ENCODE data around the gene RNF145.

RNF145 gene

DNA sequence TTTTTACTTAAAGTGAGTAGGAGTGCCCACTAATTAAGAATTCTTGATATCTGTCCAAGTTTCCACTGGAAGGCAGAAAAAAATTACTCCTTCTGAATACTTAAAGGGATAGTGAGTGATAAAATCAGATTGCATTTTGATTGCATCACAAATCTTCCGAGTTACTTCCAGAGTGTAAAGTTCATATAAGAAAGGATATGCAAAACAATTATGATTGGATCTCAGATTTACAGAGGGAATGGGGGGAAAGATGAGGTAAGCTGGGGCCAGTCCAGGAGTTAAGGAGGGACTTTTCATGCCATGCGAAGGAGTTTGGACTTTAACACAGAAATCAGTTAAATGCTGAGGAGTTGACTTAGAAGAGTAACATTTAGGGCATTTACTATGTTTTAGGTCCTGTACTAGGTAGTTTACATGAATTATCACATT lies 9.3 kb upstream of the RNF145 start:
- H3K4me3 ChIP-seq (ENCODE audit: insufficient read length, low read depth): no peak overlapping the region
- no peaks in the 10 kb centered on the region for H3K9me3 ChIP-seq (ENCODE audit: insufficient read depth, low read length)
- no peak overlapping the region for H3K9ac ChIP-seq (ENCODE audit: insufficient read length, low read depth)
- no peaks in the 10 kb centered on the region for H3K27me3 ChIP-seq (ENCODE audit: insufficient read depth, insufficient read length)
- H3K4me1 ChIP-seq (ENCODE audit: insufficient read depth, insufficient read length): no peaks in the 10 kb centered on the region
- no peak for DNase-seq (ENCODE audit: low read depth, low spot score)
- no peaks in the 10 kb centered on the region for H3K36me3 ChIP-seq (ENCODE audit: insufficient read depth, insufficient read length, low read length)
- TF ChIP-seq ZNF274 (IDR thresholded peaks at IDR 0.05; ENCODE audit: low read depth, low read length) (no peak), SUZ12 (IDR thresholded peaks at IDR 0.05; ENCODE audit: extremely low read depth, insufficient read depth, insufficient read length) (no peak), YY1 (IDR thresholded peaks at IDR 0.05; ENCODE audit: insufficient read depth, insufficient read length) (no peak)

DNA sequence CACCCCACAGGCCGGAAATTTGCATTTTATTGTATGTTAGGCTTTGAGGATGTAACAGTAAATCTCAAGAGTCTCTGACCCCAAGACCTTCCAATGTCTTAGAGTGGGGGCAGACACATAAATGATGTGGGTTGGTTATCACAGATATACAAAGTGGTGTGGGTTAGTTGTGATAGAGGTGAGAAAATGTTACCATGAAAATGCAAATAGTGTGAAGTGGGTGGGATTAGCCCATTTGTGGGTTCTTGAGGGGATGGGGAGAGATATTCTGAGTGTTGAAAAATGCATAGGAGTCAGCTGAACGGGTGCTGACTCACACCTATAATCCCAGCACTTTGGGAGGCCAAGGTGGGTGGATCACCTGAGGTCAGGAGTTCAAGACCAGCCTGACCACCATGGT lies 7.9 kb upstream of the RNF145 start:
- no peak for DNase-seq (ENCODE audit: low read depth, low spot score)
- Histone ChIP-seq H3K9ac (ENCODE audit: insufficient read length, low read depth) (no peak overlapping the region), H3K4me1 (ENCODE audit: insufficient read depth, insufficient read length) (no peaks in the 10 kb centered on the region), H3K27me3 (ENCODE audit: insufficient read depth, insufficient read length) (no peaks in the 10 kb centered on the region), H3K4me3 (ENCODE audit: insufficient read length, low read depth) (no peak overlapping the region), H3K9me3 (ENCODE audit: insufficient read depth, low read length) (no peaks in the 10 kb centered on the region), H3K36me3 (ENCODE audit: insufficient read depth, insufficient read length, low read length) (no peaks in the 10 kb centered on the region)
- TF ChIP-seq SUZ12 (IDR thresholded peaks at IDR 0.05; ENCODE audit: extremely low read depth, insufficient read depth, insufficient read length) (no peak), ZNF274 (IDR thresholded peaks at IDR 0.05; ENCODE audit: low read depth, low read length) (no peak), YY1 (IDR thresholded peaks at IDR 0.05; ENCODE audit: insufficient read depth, insufficient read length) (no peak)

DNA sequence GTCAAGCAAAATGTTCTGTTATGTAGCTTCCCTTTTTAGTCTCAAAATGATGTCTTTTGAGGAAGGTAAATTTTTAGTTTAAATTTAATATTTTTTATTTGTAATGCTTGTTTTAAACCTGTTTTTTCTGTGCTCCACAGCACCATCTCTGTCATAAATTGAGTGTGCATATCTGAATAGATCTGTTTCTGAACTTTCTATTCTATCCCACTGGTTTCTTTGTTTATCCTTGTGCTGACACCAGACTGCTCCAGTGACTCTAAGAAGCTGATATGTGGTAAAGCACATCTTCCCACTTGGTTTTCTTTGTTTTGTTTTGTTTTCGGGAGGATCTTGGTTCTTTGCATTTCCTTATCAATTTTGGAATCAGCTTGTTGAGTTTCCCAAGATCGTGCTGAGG lies 7.1 kb upstream of the RNF145 start:
- no peaks in the 10 kb centered on the region for H3K36me3 ChIP-seq (ENCODE audit: insufficient read depth, insufficient read length, low read length)
- no peaks in the 10 kb centered on the region for H3K27me3 ChIP-seq (ENCODE audit: insufficient read depth, insufficient read length)
- H3K4me1 ChIP-seq (ENCODE audit: insufficient read depth, insufficient read length): no peaks in the 10 kb centered on the region
- no peaks in the 10 kb centered on the region for H3K9me3 ChIP-seq (ENCODE audit: insufficient read depth, low read length)
- no peak overlapping the region for H3K9ac ChIP-seq (ENCODE audit: insufficient read length, low read depth)
- H3K4me3 ChIP-seq (ENCODE audit: insufficient read length, low read depth): no peak overlapping the region
- DNase-seq (ENCODE audit: low read depth, low spot score): no peak
- no peak for TF ChIP-seq ZNF274 (IDR thresholded peaks at IDR 0.05; ENCODE audit: low read depth, low read length)
- no peak for TF ChIP-seq SUZ12 (IDR thresholded peaks at IDR 0.05; ENCODE audit: extremely low read depth, insufficient read depth, insufficient read length)
- TF ChIP-seq YY1 (IDR thresholded peaks at IDR 0.05; ENCODE audit: insufficient read depth, insufficient read length): no peak

DNA sequence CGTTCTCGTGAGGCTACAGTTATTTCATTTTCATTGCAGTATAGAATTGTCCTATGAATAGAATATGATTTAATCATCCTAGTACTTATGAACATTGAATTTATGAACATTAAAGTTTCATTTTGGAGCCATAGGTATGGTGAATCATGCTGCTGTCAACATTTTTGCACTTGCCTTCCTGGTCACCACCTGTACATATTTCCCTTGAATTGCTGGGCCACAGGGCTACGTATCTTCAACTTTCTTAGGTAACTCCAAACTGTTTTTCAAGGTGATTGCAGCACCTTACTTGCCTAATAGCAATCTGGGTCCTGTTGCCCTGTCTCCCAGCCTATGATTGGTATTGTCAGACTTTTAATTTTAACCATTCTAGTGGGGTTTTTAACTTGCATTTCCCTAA lies 6.5 kb upstream of the RNF145 start:
- no peak for DNase-seq (ENCODE audit: low read depth, low spot score)
- Histone ChIP-seq H3K9me3 (ENCODE audit: insufficient read depth, low read length) (no peaks in the 10 kb centered on the region), H3K27me3 (ENCODE audit: insufficient read depth, insufficient read length) (no peaks in the 10 kb centered on the region), H3K36me3 (ENCODE audit: insufficient read depth, insufficient read length, low read length) (no peaks in the 10 kb centered on the region), H3K4me1 (ENCODE audit: insufficient read depth, insufficient read length) (no peaks in the 10 kb centered on the region), H3K9ac (ENCODE audit: insufficient read length, low read depth) (no peak overlapping the region), H3K4me3 (ENCODE audit: insufficient read length, low read depth) (no peak overlapping the region)
- no peak for TF ChIP-seq ZNF274 (IDR thresholded peaks at IDR 0.05; ENCODE audit: low read depth, low read length)
- TF ChIP-seq YY1 (IDR thresholded peaks at IDR 0.05; ENCODE audit: insufficient read depth, insufficient read length): no peak
- no peak for TF ChIP-seq SUZ12 (IDR thresholded peaks at IDR 0.05; ENCODE audit: extremely low read depth, insufficient read depth, insufficient read length)

DNA sequence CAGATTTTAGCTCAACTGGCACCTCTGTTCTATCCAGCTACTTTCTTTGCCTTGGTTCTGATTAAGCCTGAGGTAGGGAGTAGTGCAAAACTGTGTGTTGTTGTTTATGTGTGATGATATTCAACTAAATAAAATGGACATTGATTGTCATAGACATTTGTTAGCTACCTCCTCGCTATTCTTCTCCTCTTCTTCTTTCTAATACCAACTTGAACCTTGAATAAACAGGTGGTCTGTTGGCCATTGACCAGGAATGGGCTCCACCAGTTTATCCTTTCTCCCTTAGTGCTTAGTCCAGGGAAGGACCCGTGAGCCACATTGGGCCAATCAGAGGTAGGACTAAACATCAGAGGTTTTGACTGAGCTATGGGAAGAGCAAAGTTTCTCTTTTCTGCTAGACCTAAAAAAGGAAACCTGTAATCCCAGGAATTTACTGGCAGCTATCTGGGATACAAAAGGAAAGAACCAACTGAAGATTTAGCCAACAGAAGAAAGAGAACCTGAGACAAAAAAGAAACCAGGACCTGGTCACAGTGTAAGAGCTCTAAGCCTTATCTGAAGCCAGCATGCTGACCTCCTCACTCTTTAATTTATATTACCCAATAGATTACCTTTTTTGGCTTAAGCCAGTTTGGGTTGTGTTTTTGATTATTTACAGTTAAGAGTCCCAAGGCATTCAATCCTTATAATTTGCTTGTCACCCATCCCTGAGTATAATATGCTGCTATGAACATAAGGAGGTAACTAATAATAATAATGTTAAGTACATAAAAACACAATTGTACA lies 5.3 kb upstream of the RNF145 start:
- Histone ChIP-seq H3K27me3 (ENCODE audit: insufficient read depth, insufficient read length) (no peaks in the 10 kb centered on the region), H3K9ac (ENCODE audit: insufficient read length, low read depth) (no peak overlapping the region), H3K4me3 (ENCODE audit: insufficient read length, low read depth) (no peak overlapping the region), H3K4me1 (ENCODE audit: insufficient read depth, insufficient read length) (no peaks in the 10 kb centered on the region), H3K36me3 (ENCODE audit: insufficient read depth, insufficient read length, low read length) (no peaks in the 10 kb centered on the region), H3K9me3 (ENCODE audit: insufficient read depth, low read length) (no peaks in the 10 kb centered on the region)
- no peak for DNase-seq (ENCODE audit: low read depth, low spot score)
- TF ChIP-seq YY1 (IDR thresholded peaks at IDR 0.05; ENCODE audit: insufficient read depth, insufficient read length) (no peak), ZNF274 (IDR thresholded peaks at IDR 0.05; ENCODE audit: low read depth, low read length) (no peak), SUZ12 (IDR thresholded peaks at IDR 0.05; ENCODE audit: extremely low read depth, insufficient read depth, insufficient read length) (no peak)

DNA sequence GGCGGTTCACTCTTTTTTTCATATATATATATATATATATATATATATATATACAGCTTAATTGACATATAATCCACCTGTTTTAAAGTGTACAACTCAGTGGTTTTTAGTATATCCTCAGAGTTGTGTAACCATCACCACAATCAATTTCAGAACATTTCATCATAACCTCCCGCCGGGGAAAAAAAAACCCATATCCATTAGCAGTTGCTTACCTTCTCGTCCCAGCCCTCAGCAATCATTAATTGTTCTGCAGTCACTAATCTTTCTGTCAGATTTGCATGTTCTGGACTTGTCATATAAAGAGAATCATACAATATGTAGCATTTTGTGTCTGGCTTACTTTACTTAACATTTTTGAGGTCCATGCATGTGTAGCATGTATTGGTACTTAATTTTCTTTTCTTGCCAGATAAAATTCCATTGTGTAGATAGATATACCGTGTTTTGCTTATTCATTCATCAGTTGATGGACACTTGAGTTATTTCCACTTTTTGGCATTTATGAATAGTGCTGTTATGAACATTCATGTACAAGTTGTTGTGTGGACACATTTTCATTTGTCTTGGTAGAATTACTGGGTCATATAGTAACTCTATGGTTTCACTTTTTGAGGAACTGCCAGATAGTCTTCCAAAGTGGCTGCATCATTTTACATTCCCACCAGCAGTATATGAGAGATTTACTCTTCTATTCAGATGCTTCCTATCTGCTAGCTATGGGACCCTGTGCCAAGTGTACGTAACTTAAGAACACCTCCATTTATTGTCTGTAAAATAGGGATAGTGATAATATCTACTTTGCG lies 3.5 kb upstream of the RNF145 start:
- no peak for DNase-seq (ENCODE audit: low read depth, low spot score)

DNA sequence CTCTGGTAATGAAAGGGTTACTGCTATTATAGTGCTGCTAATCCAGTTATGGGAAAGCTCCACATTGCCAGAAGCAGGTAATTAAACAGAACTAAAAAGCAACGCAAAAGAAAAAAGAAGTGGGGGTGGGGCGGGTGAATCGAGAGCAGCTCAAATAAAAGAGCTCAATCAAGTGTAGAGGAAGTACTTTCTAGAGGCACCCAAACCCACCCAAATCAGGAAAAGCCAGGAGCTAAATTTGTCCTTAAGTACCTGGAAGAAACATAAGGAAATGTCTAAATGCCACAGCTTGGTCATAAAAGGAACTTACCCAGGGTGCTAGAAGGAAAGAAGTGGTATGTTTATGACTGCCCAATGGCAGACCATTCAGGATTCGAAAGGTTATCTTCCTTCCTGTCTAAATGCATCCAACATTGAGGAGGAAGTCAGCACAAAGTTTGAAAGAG lies 2.4 kb upstream of the RNF145 start:
- Histone ChIP-seq H3K27me3 (ENCODE audit: insufficient read depth, insufficient read length) (no peaks in the 10 kb centered on the region), H3K9me3 (ENCODE audit: insufficient read depth, low read length) (no peaks in the 10 kb centered on the region), H3K9ac (ENCODE audit: insufficient read length, low read depth) (no peak overlapping the region), H3K4me3 (ENCODE audit: insufficient read length, low read depth) (no peak overlapping the region), H3K4me1 (ENCODE audit: insufficient read depth, insufficient read length) (no peaks in the 10 kb centered on the region), H3K36me3 (ENCODE audit: insufficient read depth, insufficient read length, low read length) (no peaks in the 10 kb centered on the region)
- TF ChIP-seq SUZ12 (IDR thresholded peaks at IDR 0.05; ENCODE audit: extremely low read depth, insufficient read depth, insufficient read length) (no peak), YY1 (IDR thresholded peaks at IDR 0.05; ENCODE audit: insufficient read depth, insufficient read length) (no peak), ZNF274 (IDR thresholded peaks at IDR 0.05; ENCODE audit: low read depth, low read length) (no peak)
- no peak for DNase-seq (ENCODE audit: low read depth, low spot score)

More for the DNA sequence above, 3.5 kb upstream of the RNF145 start:
- TF ChIP-seq YY1 (IDR thresholded peaks at IDR 0.05; ENCODE audit: insufficient read depth, insufficient read length) (no peak), ZNF274 (IDR thresholded peaks at IDR 0.05; ENCODE audit: low read depth, low read length) (no peak), SUZ12 (IDR thresholded peaks at IDR 0.05; ENCODE audit: extremely low read depth, insufficient read depth, insufficient read length) (no peak)
- H3K4me3 ChIP-seq (ENCODE audit: insufficient read length, low read depth): no peak overlapping the region
- H3K9ac ChIP-seq (ENCODE audit: insufficient read length, low read depth): no peak overlapping the region
- no peaks in the 10 kb centered on the region for H3K4me1 ChIP-seq (ENCODE audit: insufficient read depth, insufficient read length)
- H3K36me3 ChIP-seq (ENCODE audit: insufficient read depth, insufficient read length, low read length): no peaks in the 10 kb centered on the region
- no peaks in the 10 kb centered on the region for H3K9me3 ChIP-seq (ENCODE audit: insufficient read depth, low read length)
- no peaks in the 10 kb centered on the region for H3K27me3 ChIP-seq (ENCODE audit: insufficient read depth, insufficient read length)

Data from NT2/D1 (cell line).